ENCODE data around the gene CD86.
A peak's percentile ranks its signal among the peaks of the same experiment; 100 is the strongest.

The CD86 gene

GRCh38 chr3:122084799-122085198, 29.6 kb downstream of the CD86 start:
- ChIA-PET CTCF (no interaction called here), POLR2A (no interaction called here)
- TF ChIP-seq ARNT (IDR thresholded peaks at IDR 0.05) (no peak), CTBP1 (IDR thresholded peaks at IDR 0.05; ENCODE audit: borderline replicate concordance) (no peak), FOXK2 (IDR thresholded peaks at IDR 0.05) (no peak), FOXM1 (IDR thresholded peaks at IDR 0.05; ENCODE audit: borderline replicate concordance) (no peak), BHLHE40 (IDR thresholded peaks at IDR 0.05; ENCODE audit: borderline replicate concordance) (no peak), FOXA1 (IDR thresholded peaks at IDR 0.05) (no peak), L3MBTL2 (conservative IDR thresholded peaks at IDR 0.05) (no peak), TARDBP (IDR thresholded peaks at IDR 0.05) (no peak), SP1 (IDR thresholded peaks at IDR 0.05) (no peak), ZNF384 (IDR thresholded peaks at IDR 0.05) (no peak), ELF4 (IDR thresholded peaks at IDR 0.05) (no peak)
- no peak for DNase-seq (ENCODE audit: extremely low spot score)

DNA sequence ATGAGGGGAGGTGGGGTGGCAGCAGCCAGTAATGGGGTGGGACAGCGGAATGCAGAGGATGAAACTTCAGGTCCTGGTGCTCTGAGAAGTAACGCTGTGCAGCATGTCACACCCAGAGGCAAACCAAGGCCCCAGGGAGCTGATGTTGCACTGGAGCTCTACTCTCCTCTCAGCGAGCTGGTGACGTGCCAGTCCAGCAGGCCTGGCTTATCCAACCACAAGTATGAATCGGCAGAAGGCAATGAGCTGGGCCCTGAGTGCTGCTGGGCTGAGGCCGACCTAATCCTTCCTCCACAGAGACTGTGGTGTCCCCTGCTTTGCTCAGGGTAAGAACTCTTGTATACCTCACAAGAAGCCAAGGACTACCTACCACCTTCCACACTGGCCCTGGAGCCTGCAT, 30.5 kb downstream of the CD86 start:
- DNase-seq (ENCODE audit: extremely low spot score), result no peak
- TF ChIP-seq FOXM1 (IDR thresholded peaks at IDR 0.05; ENCODE audit: borderline replicate concordance), result no peak
- no peak for TF ChIP-seq SUZ12 (IDR thresholded peaks at IDR 0.05)
- no peak for TF ChIP-seq ELF4 (IDR thresholded peaks at IDR 0.05)
- no peak for TF ChIP-seq CTBP1 (IDR thresholded peaks at IDR 0.05; ENCODE audit: borderline replicate concordance)
- ChIA-PET CTCF (no interaction called here), POLR2A (no interaction called here)

DNA sequence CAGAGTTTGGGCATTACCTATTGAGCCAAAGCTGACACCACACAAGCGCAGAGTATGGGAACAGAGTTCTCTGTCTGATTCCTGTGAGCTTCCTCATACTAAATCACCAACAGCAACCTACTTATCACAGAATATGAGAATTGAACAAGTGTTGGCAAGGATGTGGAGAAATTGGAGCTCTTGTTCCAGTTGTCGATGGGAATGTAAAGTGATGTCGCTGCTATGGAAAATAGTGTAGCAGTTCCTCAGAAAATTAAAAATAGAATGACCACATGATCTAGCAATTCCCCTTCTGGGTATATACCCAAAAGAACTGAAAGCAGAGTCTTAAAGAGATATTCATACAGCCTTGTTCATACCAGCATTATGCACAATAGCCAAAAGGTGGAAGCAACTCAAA, 33.4 kb downstream of the CD86 start:
- ChIA-PET POLR2A (no interaction called here), CTCF (no interaction called here)
- no peak for DNase-seq (ENCODE audit: extremely low spot score)
- TF ChIP-seq ZNF384 (IDR thresholded peaks at IDR 0.05) (no peak), NFRKB (IDR thresholded peaks at IDR 0.05) (no peak), FOXM1 (IDR thresholded peaks at IDR 0.05; ENCODE audit: borderline replicate concordance) (no peak), FOXA1 (IDR thresholded peaks at IDR 0.05) (no peak), TARDBP (IDR thresholded peaks at IDR 0.05) (no peak), HDGF (IDR thresholded peaks at IDR 0.05; ENCODE audit: borderline replicate concordance) (no peak), PKNOX1 (IDR thresholded peaks at IDR 0.05) (no peak), LEF1 (IDR thresholded peaks at IDR 0.05; ENCODE audit: borderline replicate concordance) (no peak), FOXK2 (IDR thresholded peaks at IDR 0.05) (no peak), L3MBTL2 (conservative IDR thresholded peaks at IDR 0.05) (no peak), SUZ12 (IDR thresholded peaks at IDR 0.05) (no peak), SP1 (IDR thresholded peaks at IDR 0.05) (no peak)

- ChIA-PET CTCF (interaction anchor here (0.6 to 0.7 kb wide), 2 partner anchors 96 to 512 kb away, joined by 4 read pairs; no protein-coding TSS in a partner anchor), POLR2A (no interaction called here)
- no peak for DNase-seq (ENCODE audit: extremely low spot score)
- TF ChIP-seq L3MBTL2 (conservative IDR thresholded peaks at IDR 0.05) (no peak), NFRKB (IDR thresholded peaks at IDR 0.05) (no peak), LEF1 (IDR thresholded peaks at IDR 0.05; ENCODE audit: borderline replicate concordance) (no peak), FOXA1 (IDR thresholded peaks at IDR 0.05) (no peak), SP1 (IDR thresholded peaks at IDR 0.05) (no peak), ZNF384 (IDR thresholded peaks at IDR 0.05) (no peak), BHLHE40 (IDR thresholded peaks at IDR 0.05; ENCODE audit: borderline replicate concordance) (no peak), PKNOX1 (IDR thresholded peaks at IDR 0.05) (no peak), CTBP1 (IDR thresholded peaks at IDR 0.05; ENCODE audit: borderline replicate concordance) (no peak), HDGF (IDR thresholded peaks at IDR 0.05; ENCODE audit: borderline replicate concordance) (no peak), TARDBP (IDR thresholded peaks at IDR 0.05) (no peak), FOXM1 (IDR thresholded peaks at IDR 0.05; ENCODE audit: borderline replicate concordance) (no peak), ARNT (IDR thresholded peaks at IDR 0.05) (no peak), SUZ12 (IDR thresholded peaks at IDR 0.05) (no peak), FOXK2 (IDR thresholded peaks at IDR 0.05) (no peak), ELF4 (IDR thresholded peaks at IDR 0.05) (no peak)
Observed at GRCh38 chr3:122091602-122092295, 36.6 kb downstream of the CD86 start.

DNA sequence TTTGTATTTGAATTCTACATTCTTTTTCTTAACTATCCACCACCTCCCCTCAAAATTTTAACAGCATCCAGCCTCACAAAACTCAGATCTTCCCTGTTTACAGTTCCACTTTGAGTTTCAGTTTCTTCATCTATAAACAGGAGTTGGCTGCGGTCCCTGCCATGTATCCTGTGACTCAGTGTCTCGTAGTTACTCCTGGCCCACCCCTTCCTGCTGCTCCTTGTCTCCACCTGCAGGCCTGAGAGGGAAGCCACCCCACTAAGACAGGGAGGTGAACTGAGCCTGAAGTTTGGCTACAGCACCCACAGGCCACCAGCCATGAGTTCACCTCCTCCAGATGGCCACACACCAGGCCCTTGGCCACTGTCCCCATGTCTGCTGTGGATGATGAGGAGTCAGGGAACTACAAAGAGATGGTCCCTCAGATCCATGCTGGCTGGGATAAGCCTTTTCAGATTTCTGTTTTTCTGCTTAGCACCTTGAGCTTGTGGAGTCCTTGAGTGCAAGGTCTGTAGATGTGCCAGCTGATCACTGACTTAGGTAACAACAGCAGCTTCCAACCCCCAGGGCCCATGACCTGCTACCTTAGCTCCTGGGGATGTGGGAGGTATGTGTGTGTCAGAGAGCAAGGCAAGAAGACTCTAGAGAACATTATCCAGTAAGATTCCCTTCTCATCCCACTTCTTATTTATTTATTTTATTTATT, 37.5 kb downstream of the CD86 start:
- CTCF ChIA-PET, result no interaction called here
- POLR2A ChIA-PET, result no interaction called here
- TF ChIP-seq L3MBTL2 (conservative IDR thresholded peaks at IDR 0.05) (no peak), ELF4 (IDR thresholded peaks at IDR 0.05) (no peak), TARDBP (IDR thresholded peaks at IDR 0.05) (no peak), ARNT (IDR thresholded peaks at IDR 0.05) (no peak)
- peak; percentile 33 for DNase-seq (ENCODE audit: extremely low spot score)

DNA sequence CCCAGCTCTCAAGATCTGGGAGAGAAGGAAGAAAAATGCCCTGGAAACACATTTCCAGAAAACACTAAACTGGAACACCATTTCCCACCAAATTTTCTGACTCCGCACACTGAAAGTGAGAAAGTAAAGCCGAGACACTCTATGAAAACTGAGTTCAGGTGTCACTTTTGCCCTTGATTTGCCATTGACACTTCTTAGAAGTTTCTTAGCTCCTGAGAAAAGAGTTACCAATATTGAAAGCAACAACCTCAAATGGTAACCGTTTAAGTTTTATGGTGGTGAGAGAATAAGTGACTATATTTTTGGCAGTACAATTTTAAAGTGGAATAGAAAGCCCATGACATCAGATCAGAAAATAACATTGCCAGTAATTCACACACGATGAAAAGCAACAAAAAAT, 39.0 kb downstream of the CD86 start:
- ChIA-PET POLR2A (no interaction called here), CTCF (no interaction called here)
- TF ChIP-seq PKNOX1 (IDR thresholded peaks at IDR 0.05), result no peak
- no peak for DNase-seq (ENCODE audit: extremely low spot score)

DNA sequence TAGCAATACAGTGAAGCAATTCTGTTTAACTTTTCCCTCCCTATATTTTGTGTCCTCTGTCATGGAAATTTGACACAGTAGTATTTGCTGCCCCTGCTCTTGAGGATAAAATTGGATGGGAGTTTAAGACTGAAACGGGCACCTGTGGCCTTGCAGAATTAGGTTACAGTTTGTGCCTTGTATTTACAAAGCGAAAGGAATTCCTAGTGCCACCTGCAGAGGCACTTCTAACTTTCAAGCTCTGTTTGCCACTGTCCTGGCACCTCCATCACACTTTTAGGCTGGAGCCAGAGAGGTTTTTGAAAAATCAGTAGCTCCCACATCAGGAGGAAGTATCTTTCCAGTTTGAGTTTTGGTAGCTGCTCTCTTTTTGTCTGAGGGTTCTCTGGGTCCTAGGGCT, 39.5 kb downstream of the CD86 start:
- ChIA-PET POLR2A (no interaction called here), CTCF (no interaction called here)
- DNase-seq (ENCODE audit: extremely low spot score), result no peak
- no peak for TF ChIP-seq FOXA1 (IDR thresholded peaks at IDR 0.05)

All from HEK293T (cell line).